H1 (cell line): Measurements from ENCODE around the gene HIGD1B. TPM values are rescaled to one million over a fixed set of nuclear protein-coding genes. Genes with fewer than 3 reads are reported as not detected.

Source experiments
- CTCF ChIA-PET: fragments of 300-600 bp; sonication (Branson Sonifier 250); formaldehyde crosslinking; loops from one replicate; lab custom pipeline; 2021; ENCODE audit not compliant: partially characterized antibody; lab: Charles Lee
- POLR2A ChIA-PET: fragments of 300-600 bp; sonication (Branson Sonifier 250); formaldehyde crosslinking; loops from one replicate; lab custom pipeline; 2021; ENCODE audit warnings: inconsistent platforms; ENCODE audit not compliant: partially characterized antibody; lab: Charles Lee
- DNase-seq, 2 experiments: peaks; one replicate each; pipeline versions ENCODE4 v3.0.0 to v3.0.0-alpha.2; 2010 to 2022; ENCODE audit warnings: low spot score in 2 of 2, low read depth in 1 of 2, mixed read lengths in 1 of 2
- FAIRE-seq: peaks from 2 replicates; lab custom pipeline; 2011; peaks lifted over from hg19 to GRCh38; lab: Jason Lieb, UNC
- H2AFZ ChIP-seq: 2 replicates; pipeline ENCODE4 v1.8.1; 2012; ENCODE audit warnings: low read length, inconsistent platforms
- H2AK5ac ChIP-seq: 2 replicates; pipeline ENCODE4 v1.6.1; 2013; ENCODE audit warnings: low read depth, low read length
- H2BK120ac ChIP-seq: replicated peaks from 2 replicates; pipeline ENCODE3; 2013; ENCODE audit warnings: low read depth, low read length, inconsistent platforms
- H2BK12ac ChIP-seq: 2 replicates; pipeline ENCODE4 v1.6.1; 2013; ENCODE audit warnings: low read depth, low read length
- H2BK15ac ChIP-seq: 2 replicates; pipeline ENCODE4 v1.6.1; 2013; ENCODE audit warnings: low read length
- H2BK20ac ChIP-seq: 2 replicates; pipeline ENCODE4 v1.6.1; 2013; ENCODE audit warnings: low read length
- H2BK5ac ChIP-seq: 2 replicates; pipeline ENCODE4 v1.6.1; 2013; ENCODE audit warnings: low read depth, low read length
- H3K14ac ChIP-seq: 2 replicates; pipeline ENCODE4 v1.6.1; 2013; ENCODE audit warnings: inconsistent platforms; ENCODE audit not compliant: insufficient read length
- H3K18ac ChIP-seq: 2 replicates; pipeline ENCODE4 v1.6.1; 2013; ENCODE audit warnings: low read length; ENCODE audit errors: extremely low read depth
- H3K23ac ChIP-seq: 2 replicates; pipeline ENCODE4 v1.6.1; 2013; ENCODE audit warnings: inconsistent platforms; ENCODE audit not compliant: insufficient read length
- H3K23me2 ChIP-seq: 2 replicates; pipeline ENCODE4 v1.6.1; 2013; ENCODE audit warnings: low read depth, low read length
- H3K27ac ChIP-seq: 2 replicates; pipeline ENCODE4 v1.6.1; 2011; ENCODE audit warnings: low read depth, low read length, inconsistent platforms
- H3K27me3 ChIP-seq, 4 experiments: replicated peaks in 1 of 4; 1 replicate in 1 of 4; 2 replicates in 3 of 4; pipeline versions ENCODE4 v1.6.1 to v1.8.1; 2011 to 2013; ENCODE audit warnings: low read length in 3 of 4, mild to moderate bottlenecking in 3 of 4, inconsistent platforms in 2 of 4, mixed read lengths in 2 of 4, moderate library complexity in 1 of 4; ENCODE audit not compliant: control insufficient read depth in 3 of 4, insufficient read depth in 3 of 4; ENCODE audit errors: extremely low read depth in 1 of 4
- H3K36me3 ChIP-seq, 4 experiments: 2 replicates each; pipeline versions ENCODE4 v1.6.1 to v1.8.1; 2011 to 2013; ENCODE audit warnings: mild to moderate bottlenecking in 4 of 4, low read length in 3 of 4, moderate library complexity in 2 of 4, control low read depth in 1 of 4, inconsistent platforms in 1 of 4; ENCODE audit not compliant: insufficient read depth in 4 of 4, control insufficient read depth in 2 of 4
- H3K4ac ChIP-seq: replicated peaks from 2 replicates; pipeline ENCODE3; 2013; ENCODE audit warnings: low read length, low read depth, mixed read lengths, inconsistent platforms; ENCODE audit not compliant: insufficient read length
- H3K4me1 ChIP-seq, 4 experiments: replicated peaks in 1 of 4; 1 replicate in 1 of 4; 2 replicates in 3 of 4; pipeline versions ENCODE4 v1.6.1 to v1.8.1; 2011 to 2013; ENCODE audit warnings: low read length in 3 of 4, inconsistent platforms in 2 of 4, mixed read lengths in 1 of 4; ENCODE audit not compliant: insufficient read depth in 4 of 4, control insufficient read depth in 3 of 4
- H3K4me2 ChIP-seq, 2 experiments: 2 replicates each; pipeline versions ENCODE4 v1.6.1 to v1.8.1; 2011 to 2013; ENCODE audit warnings: low read depth in 2 of 2, low read length in 2 of 2, control low read depth in 1 of 2, inconsistent platforms in 1 of 2, mild to moderate bottlenecking in 1 of 2; ENCODE audit not compliant: insufficient read depth in 1 of 2
- H3K4me3 ChIP-seq, 4 experiments: fragments of 200-600, 300-600 bp in 1 of 4; sonication (generic), shearing (Covaris generic), sonication (Bioruptor Twin) in 1 of 4; 2 replicates each; pipeline versions ENCODE4 v1.5.1 to v1.8.1; 2011 to 2016; ENCODE audit warnings: low read length in 4 of 4, low read depth in 3 of 4, control low read depth in 2 of 4, inconsistent platforms in 2 of 4, mild to moderate bottlenecking in 2 of 4, mixed read lengths in 1 of 4, moderate library complexity in 1 of 4; ENCODE audit not compliant: insufficient read depth in 2 of 4; ENCODE audit errors: extremely low read depth in 1 of 4
- H3K56ac ChIP-seq: replicated peaks from 2 replicates; pipeline ENCODE3; 2013; ENCODE audit warnings: low read depth, mild to moderate bottlenecking, mixed read lengths, low read length, inconsistent platforms; ENCODE audit not compliant: insufficient read length
- H3K79me1 ChIP-seq: 2 replicates; pipeline ENCODE4 v1.6.1; 2013; ENCODE audit warnings: low read depth, low read length, control low read depth
- H3K79me2 ChIP-seq, 2 experiments: 2 replicates each; pipeline versions ENCODE4 v1.6.1 to v1.8.1; 2012 to 2013; ENCODE audit warnings: low read length in 2 of 2, mild to moderate bottlenecking in 2 of 2, inconsistent platforms in 1 of 2; ENCODE audit not compliant: insufficient read depth in 2 of 2, control insufficient read depth in 1 of 2
- H3K9ac ChIP-seq, 4 experiments: replicated peaks in 1 of 4; 1 replicate in 1 of 4; 2 replicates in 3 of 4; pipeline versions ENCODE4 v1.6.1 to v1.8.1; 2011 to 2013; ENCODE audit warnings: low read depth in 3 of 4, low read length in 3 of 4, control low read depth in 2 of 4, mild to moderate bottlenecking in 2 of 4, moderate library complexity in 2 of 4, inconsistent platforms in 1 of 4; ENCODE audit errors: extremely low read depth in 1 of 4
- H3K9me3 ChIP-seq, 2 experiments: 2 replicates each; pipeline versions ENCODE4 v1.6.1 to v1.8.1; 2012 to 2013; ENCODE audit warnings: mild to moderate bottlenecking in 2 of 2, moderate library complexity in 2 of 2, control low read depth in 1 of 2, inconsistent platforms in 1 of 2, low read depth in 1 of 2, low read length in 1 of 2, mixed read lengths in 1 of 2; ENCODE audit not compliant: insufficient read depth in 2 of 2
- H4K20me1 ChIP-seq, 2 experiments: replicated peaks in 1 of 2; 2 replicates each; pipeline versions ENCODE3 to v1.8.1; 2011 to 2013; ENCODE audit warnings: inconsistent platforms in 2 of 2, low read length in 2 of 2, mild to moderate bottlenecking in 1 of 2; ENCODE audit not compliant: insufficient read depth in 2 of 2, control insufficient read depth in 1 of 2
- H4K5ac ChIP-seq: 2 replicates; pipeline ENCODE4 v1.6.1; 2013; ENCODE audit warnings: low read length, low read depth, mixed read lengths, inconsistent platforms; ENCODE audit not compliant: insufficient read length
- H4K8ac ChIP-seq: 2 replicates; pipeline ENCODE4 v1.8.0; 2013; ENCODE audit warnings: mild to moderate bottlenecking, moderate library complexity, low read length, inconsistent platforms; ENCODE audit not compliant: insufficient read depth; ENCODE audit errors: extremely low read depth
- H4K91ac ChIP-seq: replicated peaks from 2 replicates; pipeline ENCODE3; 2013; ENCODE audit warnings: low read length, mixed read lengths, inconsistent platforms; ENCODE audit not compliant: insufficient read length
- CTCF ChIP-seq, 3 experiments: IDR thresholded peaks; 1 replicate in 2 of 3; 2 replicates in 1 of 3; pipeline versions ENCODE4 v1.5.1 to v1.6.1; 2011; ENCODE audit warnings: low read length in 3 of 3, mild to moderate bottlenecking in 3 of 3, inconsistent platforms in 2 of 3, low read depth in 1 of 3, moderate library complexity in 1 of 3; ENCODE audit not compliant: insufficient read depth in 1 of 3; ENCODE audit errors: control extremely low read depth in 1 of 3
- KDM4A ChIP-seq: IDR thresholded peaks from one replicate; pipeline ENCODE4 v1.7.1; 2012; ENCODE audit warnings: low read depth, mild to moderate bottlenecking, moderate library complexity, low read length, inconsistent platforms; ENCODE audit not compliant: severe bottlenecking
- RAD21 ChIP-seq, 2 experiments: IDR thresholded peaks in 1 of 2; conservative IDR thresholded peaks in 1 of 2; 2 replicates each; pipeline ENCODE4 v1.6.1; 2011; ENCODE audit warnings: low read depth in 2 of 2, low read length in 2 of 2, improper control_type of control experiment in 1 of 2, inconsistent platforms in 1 of 2, mild to moderate bottlenecking in 1 of 2, moderate library complexity in 1 of 2
- SP2 ChIP-seq: IDR thresholded peaks from 2 replicates; pipeline ENCODE4 v1.6.1; 2012; ENCODE audit warnings: mild to moderate bottlenecking, low read length, inconsistent platforms
- whole genome bisulfite sequencing, 2 experiments: shearing (Covaris generic) in 1 of 2; methylation state at CpG; one replicate each; pipeline versions ENCODE4 v1.1.6 to v1.1.7; 2013 to 2015; ENCODE audit warnings: low lambda C conversion rate in 2 of 2, mixed read lengths in 2 of 2, inconsistent platforms in 1 of 2, low coverage in 1 of 2, missing lambda C conversion rate in 1 of 2; ENCODE audit not compliant: insufficient replicate concordance in 2 of 2, insufficient coverage in 1 of 2, insufficient read length in 1 of 2; ENCODE audit errors: extremely low coverage in 1 of 2, missing lambda C conversion rate in 1 of 2; 5-methylcytosine and 5-hydroxymethylcytosine counted together
- polyA plus RNA-seq, 7 experiments: library from polyadenylated mRNA; depleted of rRNA in 3 of 7; stranded (reverse) in 5 of 7; unstranded in 2 of 7; fragments of >200 nt in 5 of 7; fragments of 200-250 nt in 2 of 7; gene quantifications; 1 replicate in 5 of 7; 2 replicates in 1 of 7; 4 replicates in 1 of 7; pipeline versions ENCODE4 v1.2.1 to v1.2.3, GENCODE V29; 2011 to 2013; ENCODE audit warnings: missing spikeins in 2 of 7, mixed read lengths in 2 of 7
- total RNA-seq: library from RNA; stranded (reverse); fragmentation: NEBNext Ultra II Directional; extraction: Animal tissue kit (Norgen Biotek cat#: 25700); gene quantifications from 2 replicates; pipeline ENCODE4 v1.2.1, GENCODE V29; 2021

Gene HIGD1B
- total and polyA plus RNA-seq, 2 of the 8 experiments (the other 6 are each of a cell fraction or from before 2014, with no cell fraction given) = not detected

- DNase-seq = peak; percentile 15 to 83
- Histone ChIP-seq H3K9ac (no peak overlapping the region), H4K20me1 (peaks cover 2% of the 10 kb centered on the region in 2 experiments), H2AK5ac (no peak overlapping the region), H3K36me3 (peaks cover 28 to 69% (median 46%) of the 10 kb centered on the region in 4 experiments), H3K79me1 (no peaks in the 10 kb centered on the region), H3K27me3 (no peaks in the 10 kb centered on the region), H2BK12ac (no peak overlapping the region), H3K56ac (no peak overlapping the region), H4K5ac (no peak overlapping the region), H4K8ac (no peak overlapping the region), H3K4me2 (no peak overlapping the region), H3K4ac (no peak overlapping the region), H4K91ac (no peak overlapping the region), H3K18ac (no peak overlapping the region), H3K4me1 (no peaks in the 10 kb centered on the region), H3K27ac (no peak overlapping the region), H3K79me2 (no peaks in the 10 kb centered on the region), H2AFZ (no peak overlapping the region), H3K9me3 (no peaks in the 10 kb centered on the region), H3K4me3 (no peak overlapping the region), H3K23ac (no peak overlapping the region), H2BK5ac (no peak overlapping the region), H2BK20ac (no peak overlapping the region), H2BK120ac (no peak overlapping the region), H3K14ac (no peak overlapping the region), H2BK15ac (no peak overlapping the region), H3K23me2 (no peaks in the 10 kb centered on the region)
- POLR2A ChIA-PET = interaction anchor here (0.9 to 5.0 kb wide), 3 partner anchors 9 to 90 kb away, joined by 3 to 15 read pairs (median 4); partner anchors contain the start of gene HIGD1B
- CTCF ChIA-PET = interaction anchor here (0.7 to 28.4 kb wide), 27 partner anchors 8 to 173 kb away, joined by 3 to 577 read pairs (median 4); partner anchors contain the start of genes ADAM11, EFTUD2 and HIGD1B
- peak; percentile 71 to 79 for TF ChIP-seq RAD21 (IDR thresholded peaks at IDR 0.05 in 1 of 2, conservative IDR thresholded peaks at IDR 0.05 in 1 of 2; ENCODE audit: low read depth in 2 of 2, low read length in 2 of 2)
- peak; percentile 46 to 86 (median 78) for TF ChIP-seq CTCF (IDR thresholded peaks at IDR 0.05; ENCODE audit: control extremely low read depth in 1 of 3, insufficient read depth in 1 of 3, low read depth in 1 of 3, low read length in 3 of 3)
- no peak for TF ChIP-seq SP2
- no peak for TF ChIP-seq KDM4A
- WGBS, 2 experiments = 100% methylated on average over 1 of the region's 1 CpG; no CpG with 5 or more reads in 1 of the 2 experiments
- no peak for FAIRE-seq
Measured at GRCh38 chr17:44865231-44865660, 17.6 kb downstream of the HIGD1B start.
